GM23338 (cell line): ENCODE measurements around the gene DCPS.

Experiments
- CREB1 ChIP-seq: fragments of 250-450 bp; sonication (Bioruptor Pico); IDR thresholded peaks from 2 replicates; pipeline ENCODE4 v1.5.0; 2020; ENCODE audit warnings: low read depth, mild to moderate bottlenecking, moderate library complexity
- EZH2 ChIP-seq: fragments of 200-600 bp; sonication (generic); IDR thresholded peaks from one replicate; pipeline ENCODE4 v1.8.0; 2017; ENCODE audit warnings: antibody characterized with exemption, mild to moderate bottlenecking, low read depth; ENCODE audit not compliant: unreplicated experiment
- EZH2phosphoT487 ChIP-seq: fragments of 200-600 bp; sonication (generic); IDR thresholded peaks from one replicate; pipeline ENCODE4 v1.8.1; 2018; ENCODE audit warnings: antibody characterized with exemption; ENCODE audit not compliant: unreplicated experiment
- JUNB ChIP-seq: IDR thresholded peaks from one replicate; pipeline ENCODE4 v1.6.1; 2016; ENCODE audit warnings: antibody characterized with exemption; ENCODE audit not compliant: unreplicated experiment
- NANOG ChIP-seq: IDR thresholded peaks from 2 replicates; pipeline ENCODE4 v1.6.1; 2016; ENCODE audit warnings: antibody characterized with exemption, borderline replicate concordance
- POLR2AphosphoS5 ChIP-seq: IDR thresholded peaks from 2 replicates; pipeline ENCODE4 v1.6.1; 2016; ENCODE audit warnings: antibody characterized with exemption, low read depth
- TF ChIP-seq, protein P1 (sequence below), 2 experiments: fragments of 200-600 bp in 1 of 2; sonication (generic) in 1 of 2; conservative IDR thresholded peaks; 2 replicates each; pipeline versions ENCODE4 v1.5.1 to v1.6.1; 2016 to 2017; ENCODE audit warnings: antibody characterized with exemption in 2 of 2, low read depth in 2 of 2, mild to moderate bottlenecking in 2 of 2, moderate library complexity in 1 of 2
- TF ChIP-seq, protein P2 (sequence below): IDR thresholded peaks from 2 replicates; pipeline ENCODE4 v1.6.1; 2016; ENCODE audit warnings: antibody characterized with exemption
- TF ChIP-seq, protein P3 (sequence below): IDR thresholded peaks from one replicate; pipeline ENCODE4 v1.6.1; 2018; ENCODE audit warnings: antibody characterized with exemption; ENCODE audit not compliant: unreplicated experiment

DNA sequence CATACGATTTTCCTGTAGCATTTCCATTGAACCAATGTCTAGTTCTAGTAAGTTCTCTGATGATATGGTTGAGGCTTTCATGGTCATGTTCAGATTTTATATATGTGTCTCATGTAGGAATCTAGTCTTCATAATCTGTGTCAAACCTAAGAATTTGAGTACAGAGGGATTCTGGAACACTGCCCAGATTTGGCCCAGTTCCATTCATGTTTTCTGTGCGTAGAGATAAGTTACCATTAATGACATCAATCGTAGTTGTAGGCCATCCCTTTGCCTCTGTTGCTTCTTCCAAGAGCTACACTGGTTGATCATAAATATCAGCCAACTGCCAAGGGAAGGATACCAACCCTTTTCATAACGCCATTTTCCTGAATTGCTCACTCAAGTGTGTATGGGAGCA is 74.9 kb downstream of the DCPS start:
- TF ChIP-seq POLR2AphosphoS5 (no peak), EZH2 (no peak), EZH2phosphoT487 (no peak), CREB1 (CRISPR knock-in tag) (no peak), JUNB (no peak), NANOG (no peak)
- TF ChIP-seq, protein P1, sequence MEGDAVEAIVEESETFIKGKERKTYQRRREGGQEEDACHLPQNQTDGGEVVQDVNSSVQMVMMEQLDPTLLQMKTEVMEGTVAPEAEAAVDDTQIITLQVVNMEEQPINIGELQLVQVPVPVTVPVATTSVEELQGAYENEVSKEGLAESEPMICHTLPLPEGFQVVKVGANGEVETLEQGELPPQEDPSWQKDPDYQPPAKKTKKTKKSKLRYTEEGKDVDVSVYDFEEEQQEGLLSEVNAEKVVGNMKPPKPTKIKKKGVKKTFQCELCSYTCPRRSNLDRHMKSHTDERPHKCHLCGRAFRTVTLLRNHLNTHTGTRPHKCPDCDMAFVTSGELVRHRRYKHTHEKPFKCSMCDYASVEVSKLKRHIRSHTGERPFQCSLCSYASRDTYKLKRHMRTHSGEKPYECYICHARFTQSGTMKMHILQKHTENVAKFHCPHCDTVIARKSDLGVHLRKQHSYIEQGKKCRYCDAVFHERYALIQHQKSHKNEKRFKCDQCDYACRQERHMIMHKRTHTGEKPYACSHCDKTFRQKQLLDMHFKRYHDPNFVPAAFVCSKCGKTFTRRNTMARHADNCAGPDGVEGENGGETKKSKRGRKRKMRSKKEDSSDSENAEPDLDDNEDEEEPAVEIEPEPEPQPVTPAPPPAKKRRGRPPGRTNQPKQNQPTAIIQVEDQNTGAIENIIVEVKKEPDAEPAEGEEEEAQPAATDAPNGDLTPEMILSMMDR (conservative IDR thresholded peaks at IDR 0.05; ENCODE audit: low read depth in 2 of 2), result no peak
- TF ChIP-seq, protein P2, sequence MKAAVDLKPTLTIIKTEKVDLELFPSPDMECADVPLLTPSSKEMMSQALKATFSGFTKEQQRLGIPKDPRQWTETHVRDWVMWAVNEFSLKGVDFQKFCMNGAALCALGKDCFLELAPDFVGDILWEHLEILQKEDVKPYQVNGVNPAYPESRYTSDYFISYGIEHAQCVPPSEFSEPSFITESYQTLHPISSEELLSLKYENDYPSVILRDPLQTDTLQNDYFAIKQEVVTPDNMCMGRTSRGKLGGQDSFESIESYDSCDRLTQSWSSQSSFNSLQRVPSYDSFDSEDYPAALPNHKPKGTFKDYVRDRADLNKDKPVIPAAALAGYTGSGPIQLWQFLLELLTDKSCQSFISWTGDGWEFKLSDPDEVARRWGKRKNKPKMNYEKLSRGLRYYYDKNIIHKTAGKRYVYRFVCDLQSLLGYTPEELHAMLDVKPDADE, result no peak
- TF ChIP-seq, protein P3, sequence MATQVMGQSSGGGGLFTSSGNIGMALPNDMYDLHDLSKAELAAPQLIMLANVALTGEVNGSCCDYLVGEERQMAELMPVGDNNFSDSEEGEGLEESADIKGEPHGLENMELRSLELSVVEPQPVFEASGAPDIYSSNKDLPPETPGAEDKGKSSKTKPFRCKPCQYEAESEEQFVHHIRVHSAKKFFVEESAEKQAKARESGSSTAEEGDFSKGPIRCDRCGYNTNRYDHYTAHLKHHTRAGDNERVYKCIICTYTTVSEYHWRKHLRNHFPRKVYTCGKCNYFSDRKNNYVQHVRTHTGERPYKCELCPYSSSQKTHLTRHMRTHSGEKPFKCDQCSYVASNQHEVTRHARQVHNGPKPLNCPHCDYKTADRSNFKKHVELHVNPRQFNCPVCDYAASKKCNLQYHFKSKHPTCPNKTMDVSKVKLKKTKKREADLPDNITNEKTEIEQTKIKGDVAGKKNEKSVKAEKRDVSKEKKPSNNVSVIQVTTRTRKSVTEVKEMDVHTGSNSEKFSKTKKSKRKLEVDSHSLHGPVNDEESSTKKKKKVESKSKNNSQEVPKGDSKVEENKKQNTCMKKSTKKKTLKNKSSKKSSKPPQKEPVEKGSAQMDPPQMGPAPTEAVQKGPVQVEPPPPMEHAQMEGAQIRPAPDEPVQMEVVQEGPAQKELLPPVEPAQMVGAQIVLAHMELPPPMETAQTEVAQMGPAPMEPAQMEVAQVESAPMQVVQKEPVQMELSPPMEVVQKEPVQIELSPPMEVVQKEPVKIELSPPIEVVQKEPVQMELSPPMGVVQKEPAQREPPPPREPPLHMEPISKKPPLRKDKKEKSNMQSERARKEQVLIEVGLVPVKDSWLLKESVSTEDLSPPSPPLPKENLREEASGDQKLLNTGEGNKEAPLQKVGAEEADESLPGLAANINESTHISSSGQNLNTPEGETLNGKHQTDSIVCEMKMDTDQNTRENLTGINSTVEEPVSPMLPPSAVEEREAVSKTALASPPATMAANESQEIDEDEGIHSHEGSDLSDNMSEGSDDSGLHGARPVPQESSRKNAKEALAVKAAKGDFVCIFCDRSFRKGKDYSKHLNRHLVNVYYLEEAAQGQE, result no peak
